Daoy (cell line): ENCODE results near the gene AVPI1. TPM values are rescaled to one million over a fixed set of nuclear protein-coding genes. Genes with fewer than 3 reads are reported as not detected.

ENCODE experiments used
- DNase-seq: peaks from one replicate; pipeline ENCODE4 v3.0.0-alpha.2; 2015; ENCODE audit warnings: low read depth
- total RNA-seq: library from RNA; depleted of rRNA; stranded (reverse); fragments of >200 nt; shearing (Covaris generic); gene quantifications from 2 replicates; pipeline ENCODE4 v1.2.3, GENCODE V29; 2014; rRNA removed

Gene AVPI1
- total RNA-seq = 4.4 and 5.7 TPM in 2 replicates

- DNase-seq = peak; percentile 97
Observed at GRCh38 chr10:97686962-97687784, at the start of gene AVPI1. Gene AVPI1, minus strand, starts transcription at chr10:97687241. Its CDS starts 7,336 bp downstream, at chr10:97679905.

- DNase-seq = no peak
Observed at GRCh38 chr10:97736403-97736901, 49.4 kb upstream of the AVPI1 start.

- no peak for DNase-seq
Observed at GRCh38 chr10:97734021-97734420, 47.0 kb upstream of the AVPI1 start.

GRCh38 chr10:97733256-97733655 lies 46.2 kb upstream of the AVPI1 start:
- DNase-seq = no peak

DNA sequence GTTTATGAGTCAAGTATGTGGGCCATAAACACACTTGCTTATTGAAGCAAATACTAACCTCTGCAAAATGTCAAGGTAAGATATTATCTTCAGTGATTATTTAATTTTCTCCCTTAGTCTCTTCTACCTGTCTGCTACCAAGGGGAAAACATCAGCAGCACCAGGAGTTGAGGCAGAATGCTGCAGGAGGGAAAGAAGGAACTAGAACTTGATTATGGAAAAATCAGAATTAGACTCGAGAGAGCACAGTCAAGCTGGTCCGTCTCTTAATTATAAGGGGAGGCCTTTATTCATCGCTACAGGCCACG lies 45.0 kb upstream of the AVPI1 start:
- DNase-seq = no peak

- DNase-seq = peak; percentile 71
Observed at GRCh38 chr10:97731346-97732051, 44.5 kb upstream of the AVPI1 start.

DNA sequence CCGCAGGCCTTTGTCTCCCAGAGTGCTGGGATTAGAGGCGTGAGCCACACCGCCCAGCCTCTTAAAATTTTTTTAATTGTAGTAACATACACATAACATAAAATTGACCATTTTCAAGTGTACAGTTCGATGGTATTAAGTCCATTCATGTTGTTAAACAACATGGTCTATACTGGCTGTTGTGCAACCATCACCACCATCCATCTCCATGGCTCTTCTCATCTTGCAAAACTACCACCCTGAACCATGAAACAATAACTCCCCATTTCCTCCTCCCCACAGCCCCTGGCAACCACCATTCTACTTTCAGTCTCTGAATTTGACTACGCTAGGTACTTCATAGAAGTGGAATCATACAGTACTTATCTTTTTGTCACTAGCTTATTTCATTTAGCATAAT lies 42.0 kb upstream of the AVPI1 start:
- DNase-seq = no peak

DNA sequence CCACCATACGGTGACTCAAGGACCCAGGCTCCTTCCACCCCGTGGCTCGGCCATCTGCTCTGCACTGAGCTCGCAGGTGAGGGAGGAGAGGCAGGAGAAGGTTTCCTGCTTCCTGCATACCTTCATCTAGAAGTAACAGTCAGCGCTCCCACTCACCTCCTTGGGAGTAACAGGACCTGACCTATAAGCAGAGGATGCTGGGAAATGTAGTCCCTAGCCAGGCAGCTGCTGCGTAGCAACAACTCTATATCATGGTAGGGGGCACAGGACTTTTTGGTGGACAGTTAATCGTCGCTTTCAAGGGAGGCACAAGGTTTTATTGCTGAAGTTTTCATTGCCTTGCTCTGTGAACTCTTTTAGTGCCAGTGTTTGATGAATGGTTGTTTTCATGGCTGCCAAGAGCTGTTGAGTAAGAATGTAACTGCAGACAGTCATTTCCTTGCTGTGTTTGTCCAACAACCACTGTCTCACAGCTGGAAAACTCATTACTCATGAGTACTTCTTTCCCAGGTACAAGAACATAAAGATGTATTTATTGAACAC lies 39.7 kb upstream of the AVPI1 start:
- peak; percentile 72 for DNase-seq

DNA sequence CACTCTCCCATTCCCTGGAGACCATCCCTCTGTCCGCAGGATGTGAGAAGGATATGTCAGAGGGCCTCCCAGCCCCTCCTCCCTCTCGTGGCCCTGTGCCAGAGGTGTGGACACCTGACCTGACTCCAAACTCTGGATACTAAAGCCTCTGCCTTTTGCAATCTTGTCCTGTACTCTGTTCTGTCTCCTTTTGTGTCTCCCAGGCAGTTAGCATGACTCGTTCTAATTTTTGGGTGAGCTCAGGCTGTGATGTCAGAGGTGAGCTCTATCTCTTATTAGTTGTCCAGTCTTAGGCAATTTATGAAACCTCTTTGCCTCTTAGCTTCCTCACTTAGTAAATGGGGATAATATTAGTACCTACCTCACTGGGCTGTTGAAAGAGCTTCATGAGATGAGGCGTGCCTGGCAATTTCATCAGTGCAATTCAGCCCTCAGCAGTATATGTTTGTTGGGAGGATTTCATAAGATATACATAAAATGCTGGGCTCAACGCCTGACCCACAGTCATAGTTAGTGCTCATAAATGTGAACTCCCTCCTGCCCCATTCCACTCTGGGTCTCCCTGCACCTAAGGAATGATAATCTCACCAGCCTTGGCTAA lies 37.4 kb upstream of the AVPI1 start:
- no peak for DNase-seq

GRCh38 chr10:97723001-97723400 lies 36.0 kb upstream of the AVPI1 start:
- no peak for DNase-seq

DNA sequence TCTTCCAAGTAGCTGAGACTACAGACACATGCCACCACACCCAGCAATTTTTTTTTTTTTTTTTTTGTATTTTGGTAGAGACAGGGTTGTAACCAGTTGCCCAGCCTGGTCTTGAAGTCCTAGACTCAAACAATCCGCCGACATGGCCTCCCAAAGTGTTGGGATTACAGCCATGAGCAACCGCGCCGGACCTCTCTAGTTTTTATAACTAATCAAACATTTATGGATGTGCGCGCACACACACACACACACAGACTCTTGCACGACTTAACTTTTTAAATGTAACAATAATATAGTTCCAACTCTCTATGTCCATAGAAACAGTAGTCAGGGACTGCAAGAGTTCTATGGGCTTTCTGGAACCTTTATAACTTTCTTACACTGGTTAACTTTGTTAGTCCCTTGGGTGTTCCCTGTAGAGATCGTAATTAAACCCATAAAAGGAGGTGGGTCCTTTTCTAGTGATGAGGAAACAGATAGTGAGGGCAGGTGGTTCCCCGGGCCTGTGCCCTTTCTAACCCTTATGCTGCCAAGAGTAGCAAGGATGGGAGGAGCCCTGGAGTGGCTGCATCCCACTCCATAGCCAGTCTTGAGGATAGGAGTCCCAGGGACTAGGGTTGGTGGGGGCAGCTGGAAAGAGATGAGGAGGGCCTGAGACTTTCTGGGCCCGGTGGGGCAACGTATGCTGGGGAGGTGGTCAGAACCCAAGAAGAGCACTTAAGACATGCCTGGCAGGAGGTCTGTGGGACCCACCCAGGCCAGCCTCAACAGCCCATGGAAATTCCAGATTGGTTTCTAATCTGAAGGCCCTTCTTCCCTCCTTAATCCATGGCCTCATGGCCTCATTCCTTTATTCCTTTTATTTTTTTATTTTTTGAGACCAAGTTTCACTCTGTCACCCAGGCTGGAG lies 35.1 kb upstream of the AVPI1 start:
- no peak for DNase-seq

DNA sequence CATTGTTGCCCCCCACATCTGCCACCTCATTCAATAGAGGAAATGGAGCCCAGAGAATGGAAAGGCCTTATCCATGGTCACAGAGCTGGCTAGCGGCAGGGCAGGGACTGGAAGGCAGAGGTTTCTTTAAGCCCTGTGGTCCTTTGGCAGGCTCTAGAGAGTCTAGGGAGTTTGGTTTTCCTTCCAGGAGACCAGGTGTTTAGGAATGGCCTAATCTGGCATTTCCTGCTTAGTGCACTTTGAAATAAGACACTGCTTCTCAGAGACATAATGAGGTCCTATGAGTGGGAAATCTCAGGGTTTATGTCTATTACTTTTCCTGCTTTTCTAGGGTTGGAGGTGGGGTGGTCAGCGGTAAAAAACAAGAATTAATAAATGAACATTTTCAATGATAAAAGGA lies 32.6 kb upstream of the AVPI1 start:
- no peak for DNase-seq

GRCh38 chr10:97718659-97719142 lies 31.7 kb upstream of the AVPI1 start:
- no peak for DNase-seq

DNA sequence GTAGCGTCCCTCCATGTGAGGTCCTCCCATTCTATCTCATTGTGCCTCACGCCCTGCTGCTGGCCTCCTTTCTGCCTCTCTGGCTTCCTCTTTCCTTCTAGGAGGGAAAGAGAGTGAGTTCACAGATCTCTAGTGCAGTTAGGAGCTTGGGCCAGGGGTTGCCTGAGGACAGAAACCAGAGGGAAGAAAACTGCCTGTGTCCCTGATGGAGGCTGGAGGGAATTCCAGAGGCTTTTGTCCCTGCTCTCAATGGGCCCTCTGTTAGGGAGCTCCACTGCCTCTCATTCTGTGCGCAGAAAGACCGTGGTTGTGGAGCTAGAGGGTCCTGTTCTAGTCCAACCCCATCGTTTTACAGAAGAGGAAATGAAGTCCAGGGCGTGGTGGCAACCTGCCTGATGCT lies 31.1 kb upstream of the AVPI1 start:
- no peak for DNase-seq

DNA sequence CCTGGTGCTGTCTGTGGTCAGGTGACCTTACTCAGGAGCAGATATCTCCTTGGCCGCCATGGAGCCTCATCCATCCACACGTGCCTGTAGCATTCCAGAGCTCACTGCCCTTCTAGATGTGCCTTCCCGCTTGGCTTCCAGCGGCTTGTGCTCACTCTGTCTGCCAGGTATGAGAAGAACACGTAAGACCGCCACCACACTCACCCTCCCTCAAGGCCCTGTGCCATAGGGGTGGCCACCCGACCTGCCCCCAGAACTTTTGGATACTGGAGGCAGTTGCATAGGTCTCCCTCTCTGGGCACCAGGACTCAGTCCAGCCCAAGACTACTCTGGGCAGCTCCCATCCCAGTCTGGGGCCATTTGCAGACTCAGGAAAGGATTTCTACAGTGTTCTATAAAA lies 30.6 kb upstream of the AVPI1 start:
- no peak for DNase-seq

DNA sequence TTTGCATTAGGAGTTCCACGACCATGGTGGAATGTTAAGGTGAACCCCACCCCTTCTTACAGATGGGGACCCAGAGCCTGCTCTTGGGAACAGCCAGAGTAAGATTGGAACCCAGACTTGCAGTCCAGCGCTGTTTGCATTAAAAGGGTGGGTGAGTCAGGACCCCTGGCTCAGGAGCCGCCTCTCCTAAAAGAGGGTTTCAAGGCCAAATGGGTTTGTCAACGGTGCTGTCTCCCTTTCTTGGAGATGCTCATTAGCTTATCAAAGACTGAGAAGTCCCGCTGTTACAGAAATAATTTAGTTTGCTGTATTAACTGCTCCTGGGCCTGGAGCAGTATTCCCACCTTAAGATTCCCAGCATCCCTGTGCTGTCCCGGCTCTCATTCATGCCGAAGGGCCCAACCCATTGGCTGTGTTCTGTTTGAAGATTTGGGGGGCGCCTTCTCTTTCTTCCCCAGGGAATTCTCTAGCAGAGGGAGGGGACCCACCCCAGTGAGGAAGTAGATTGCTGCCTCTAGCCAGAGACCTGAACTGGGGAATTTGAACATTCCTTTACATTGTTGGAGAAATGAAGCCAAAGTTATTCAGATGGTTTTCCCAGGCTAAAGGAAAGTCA lies 28.3 kb upstream of the AVPI1 start:
- no peak for DNase-seq

- peak; percentile 68 for DNase-seq
Observed at GRCh38 chr10:97714401-97715258, 27.6 kb upstream of the AVPI1 start.

- DNase-seq = peak; percentile 79
Observed at GRCh38 chr10:97713826-97714400, 26.9 kb upstream of the AVPI1 start.

DNA sequence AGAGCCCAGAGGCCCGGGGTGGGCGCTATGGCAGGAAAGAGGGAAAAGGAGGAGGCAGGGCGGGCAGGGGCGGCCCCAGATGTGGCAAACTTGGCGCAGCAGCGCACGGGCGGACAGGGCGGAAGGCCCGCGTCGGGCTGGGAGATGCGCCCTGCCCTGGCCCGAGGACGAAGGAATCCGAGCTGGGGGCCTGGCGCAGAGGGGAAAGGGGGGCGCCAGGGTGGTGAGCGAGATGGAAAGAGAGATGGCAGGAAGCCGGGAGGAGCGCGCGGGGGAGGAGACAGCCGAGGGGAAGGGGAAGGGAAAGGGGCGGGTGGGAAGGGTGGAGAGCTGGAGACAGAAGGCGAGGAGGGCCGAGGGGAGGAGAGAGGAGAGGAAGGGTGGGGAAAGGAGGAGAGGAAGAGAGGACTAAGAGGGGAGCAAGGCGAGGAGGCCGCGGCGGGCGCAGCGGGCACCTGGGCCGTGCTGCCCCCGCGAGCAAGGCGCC lies 26.3 kb upstream of the AVPI1 start, which contains the start of gene MARVELD1:
TSS of gene MARVELD1 (plus strand) at position 392 of the 487 bp plus-strand sequence. CDS start 147 bp downstream, outside the sequence.
- peak; percentile 82 for DNase-seq
